PC-9 (cell line): ENCODE data around the gene SCAF1.

Source experiments
- EZH2 ChIP-seq: fragments of 200-600 bp; sonication (generic); IDR thresholded peaks from 2 replicates; pipeline ENCODE4 v1.8.0; 2017; ENCODE audit warnings: antibody characterized with exemption, low read depth
- TF ChIP-seq, protein P1 (sequence below): fragments of 200-600 bp; sonication (generic); conservative IDR thresholded peaks from 2 replicates; pipeline ENCODE4 v1.6.1; 2017; ENCODE audit warnings: mixed run types, antibody characterized with exemption, mild to moderate bottlenecking, moderate library complexity

DNA sequence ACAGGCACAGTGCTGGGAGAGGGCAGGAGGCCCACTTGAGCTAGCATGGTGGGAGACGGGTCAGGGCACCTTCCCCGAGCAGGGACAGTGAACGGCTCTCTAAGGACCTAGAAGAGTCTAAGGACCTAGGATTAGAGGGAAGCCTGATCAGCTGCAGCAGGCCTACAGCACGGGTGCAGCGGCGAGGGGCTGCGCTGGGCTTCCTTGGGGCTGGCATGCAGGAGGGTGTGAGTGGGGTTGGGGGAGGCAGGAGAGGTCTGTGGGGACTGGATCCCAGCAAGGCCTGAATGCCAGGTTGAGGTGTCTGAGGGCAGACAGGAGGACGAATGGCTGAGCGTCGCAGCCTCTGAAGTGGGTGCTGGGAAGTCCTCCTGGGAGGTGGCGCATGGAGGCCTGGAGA lies 3.6 kb downstream of the SCAF1 start:
- TF ChIP-seq, protein P1, sequence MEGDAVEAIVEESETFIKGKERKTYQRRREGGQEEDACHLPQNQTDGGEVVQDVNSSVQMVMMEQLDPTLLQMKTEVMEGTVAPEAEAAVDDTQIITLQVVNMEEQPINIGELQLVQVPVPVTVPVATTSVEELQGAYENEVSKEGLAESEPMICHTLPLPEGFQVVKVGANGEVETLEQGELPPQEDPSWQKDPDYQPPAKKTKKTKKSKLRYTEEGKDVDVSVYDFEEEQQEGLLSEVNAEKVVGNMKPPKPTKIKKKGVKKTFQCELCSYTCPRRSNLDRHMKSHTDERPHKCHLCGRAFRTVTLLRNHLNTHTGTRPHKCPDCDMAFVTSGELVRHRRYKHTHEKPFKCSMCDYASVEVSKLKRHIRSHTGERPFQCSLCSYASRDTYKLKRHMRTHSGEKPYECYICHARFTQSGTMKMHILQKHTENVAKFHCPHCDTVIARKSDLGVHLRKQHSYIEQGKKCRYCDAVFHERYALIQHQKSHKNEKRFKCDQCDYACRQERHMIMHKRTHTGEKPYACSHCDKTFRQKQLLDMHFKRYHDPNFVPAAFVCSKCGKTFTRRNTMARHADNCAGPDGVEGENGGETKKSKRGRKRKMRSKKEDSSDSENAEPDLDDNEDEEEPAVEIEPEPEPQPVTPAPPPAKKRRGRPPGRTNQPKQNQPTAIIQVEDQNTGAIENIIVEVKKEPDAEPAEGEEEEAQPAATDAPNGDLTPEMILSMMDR, result no peak
- no peak for TF ChIP-seq EZH2
